Hepatocyte (in vitro differentiated cells): Measurements from ENCODE around the gene VPREB1.

Experiments
- EZH2 ChIP-seq: fragments of 200-600 bp; sonication (generic); IDR thresholded peaks from 2 replicates; pipeline ENCODE4 v1.6.1; 2016; ENCODE audit warnings: antibody characterized with exemption, mild to moderate bottlenecking, borderline replicate concordance
- TF ChIP-seq, protein P1 (sequence below): fragments of 200-600 bp; sonication (generic); IDR thresholded peaks from 2 replicates; pipeline ENCODE4 v1.5.1; 2016; ENCODE audit warnings: antibody characterized with exemption, mild to moderate bottlenecking; ENCODE audit not compliant: poor library complexity

DNA sequence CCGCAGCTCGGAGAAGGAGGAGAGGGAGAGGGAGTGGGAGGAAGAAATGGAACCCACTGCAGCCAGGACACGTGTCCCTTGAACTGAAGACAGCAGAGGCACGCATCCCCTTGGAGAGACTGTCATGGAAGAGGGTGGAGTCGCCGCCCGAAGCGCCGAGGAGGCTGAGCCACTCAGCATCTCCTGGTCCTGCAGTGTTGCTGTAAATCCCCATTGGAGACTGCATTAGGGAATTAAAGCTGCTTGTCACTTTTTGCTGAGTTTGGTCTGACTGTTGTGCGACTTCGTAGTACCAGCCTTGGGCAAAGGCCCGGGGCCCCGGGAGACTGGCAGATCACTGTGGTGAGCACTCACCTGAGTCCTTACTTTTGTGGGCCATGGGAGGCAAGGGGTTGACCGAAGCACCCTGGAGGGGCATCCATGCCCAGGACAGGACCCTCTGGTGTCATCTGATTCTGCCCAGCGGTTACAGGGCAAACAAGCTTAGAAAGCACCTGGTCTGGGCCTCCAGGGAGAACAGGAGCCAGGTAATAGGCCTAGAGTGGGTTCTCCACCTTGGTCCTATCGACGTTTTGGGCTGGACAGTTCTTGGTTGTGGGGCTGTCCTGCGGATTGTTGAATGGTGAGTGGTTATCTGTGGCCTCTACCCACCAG lies 797 bp downstream of the VPREB1 start:
- TF ChIP-seq EZH2 = no peak
- TF ChIP-seq, protein P1, sequence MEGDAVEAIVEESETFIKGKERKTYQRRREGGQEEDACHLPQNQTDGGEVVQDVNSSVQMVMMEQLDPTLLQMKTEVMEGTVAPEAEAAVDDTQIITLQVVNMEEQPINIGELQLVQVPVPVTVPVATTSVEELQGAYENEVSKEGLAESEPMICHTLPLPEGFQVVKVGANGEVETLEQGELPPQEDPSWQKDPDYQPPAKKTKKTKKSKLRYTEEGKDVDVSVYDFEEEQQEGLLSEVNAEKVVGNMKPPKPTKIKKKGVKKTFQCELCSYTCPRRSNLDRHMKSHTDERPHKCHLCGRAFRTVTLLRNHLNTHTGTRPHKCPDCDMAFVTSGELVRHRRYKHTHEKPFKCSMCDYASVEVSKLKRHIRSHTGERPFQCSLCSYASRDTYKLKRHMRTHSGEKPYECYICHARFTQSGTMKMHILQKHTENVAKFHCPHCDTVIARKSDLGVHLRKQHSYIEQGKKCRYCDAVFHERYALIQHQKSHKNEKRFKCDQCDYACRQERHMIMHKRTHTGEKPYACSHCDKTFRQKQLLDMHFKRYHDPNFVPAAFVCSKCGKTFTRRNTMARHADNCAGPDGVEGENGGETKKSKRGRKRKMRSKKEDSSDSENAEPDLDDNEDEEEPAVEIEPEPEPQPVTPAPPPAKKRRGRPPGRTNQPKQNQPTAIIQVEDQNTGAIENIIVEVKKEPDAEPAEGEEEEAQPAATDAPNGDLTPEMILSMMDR = no peak
